ENCODE results near the gene TSPO. TPM values are rescaled to one million over a fixed set of nuclear protein-coding genes. Genes with fewer than 3 reads are reported as not detected.

TSPO gene
- total RNA-seq, 1 donor from 2014 or later, result 342 TPM

- no peak for DNase-seq (ENCODE audit: low read depth, low spot score)
Measured at GRCh38 chr22:43157874-43158546, 6.7 kb downstream of the TSPO start.

- no peak for DNase-seq (ENCODE audit: low read depth, low spot score)
Measured at GRCh38 chr22:43158778-43159483, 7.6 kb downstream of the TSPO start.

GRCh38 chr22:43159484-43160178, 8.3 kb downstream of the TSPO start:
- DNase-seq (ENCODE audit: low read depth, low spot score), result no peak

- DNase-seq (ENCODE audit: low read depth, low spot score), result no peak
Measured at GRCh38 chr22:43160497-43161126, 9.3 kb downstream of the TSPO start.

DNA sequence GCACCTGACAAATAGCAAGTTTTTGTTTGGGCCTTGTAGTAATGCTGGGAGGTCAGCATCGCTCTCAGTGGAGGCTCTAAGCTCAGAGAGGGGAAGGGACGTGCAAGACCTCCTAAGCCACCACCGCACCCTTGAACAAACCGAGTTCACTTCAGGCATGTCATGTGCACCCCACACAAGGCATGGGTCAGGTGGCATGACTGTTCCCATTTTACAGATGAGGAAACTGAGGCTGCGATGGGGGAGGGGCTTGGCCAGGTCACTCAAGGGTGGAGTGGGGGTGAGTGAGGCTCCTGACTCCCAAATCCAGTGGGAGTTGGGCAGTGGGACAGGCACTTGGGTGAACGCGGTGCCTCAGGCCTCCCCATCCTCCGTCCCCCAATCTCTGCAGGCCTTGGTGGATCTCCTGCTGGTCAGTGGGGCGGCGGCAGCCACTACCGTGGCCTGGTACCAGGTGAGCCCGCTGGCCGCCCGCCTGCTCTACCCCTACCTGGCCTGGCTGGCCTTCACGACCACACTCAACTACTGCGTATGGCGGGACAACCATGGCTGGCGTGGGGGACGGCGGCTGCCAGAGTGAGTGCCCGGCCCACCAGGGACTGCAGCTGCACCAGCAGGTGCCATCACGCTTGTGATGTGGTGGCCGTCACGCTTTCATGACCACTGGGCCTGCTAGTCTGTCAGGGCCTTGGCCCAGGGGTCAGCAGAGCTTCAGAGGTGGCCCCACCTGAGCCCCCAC, 11.2 kb downstream of the TSPO start:
- no peak for DNase-seq (ENCODE audit: low read depth, low spot score)

DNA sequence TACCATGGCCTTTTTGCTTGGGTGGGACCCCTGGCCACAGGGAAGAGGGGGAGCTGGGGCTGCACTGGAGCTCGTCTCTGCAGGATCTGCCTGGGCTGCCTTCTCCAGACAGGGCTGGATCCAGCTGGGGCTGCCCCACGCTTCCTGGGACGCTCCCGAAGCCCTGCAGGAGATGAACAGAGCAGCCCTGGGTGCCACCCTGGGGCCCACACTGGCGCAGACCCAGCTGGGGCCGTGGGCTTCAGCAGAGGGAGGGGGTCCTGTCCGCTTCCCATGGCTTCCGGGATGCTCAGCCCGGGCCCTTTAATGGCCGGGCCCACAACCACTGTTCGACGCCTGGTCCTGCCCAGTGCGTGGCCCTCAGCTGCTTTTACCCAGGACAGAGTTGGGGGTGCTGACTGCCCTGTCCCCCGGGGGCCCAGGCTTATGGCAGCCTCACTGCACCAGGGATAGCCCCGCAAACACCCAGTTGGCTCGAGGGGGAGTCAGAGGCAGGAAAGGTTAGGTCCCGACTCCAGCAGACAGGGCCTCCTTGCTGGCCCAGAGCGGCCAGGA, 12.0 kb downstream of the TSPO start:
- no peak for DNase-seq (ENCODE audit: low read depth, low spot score)

DNA sequence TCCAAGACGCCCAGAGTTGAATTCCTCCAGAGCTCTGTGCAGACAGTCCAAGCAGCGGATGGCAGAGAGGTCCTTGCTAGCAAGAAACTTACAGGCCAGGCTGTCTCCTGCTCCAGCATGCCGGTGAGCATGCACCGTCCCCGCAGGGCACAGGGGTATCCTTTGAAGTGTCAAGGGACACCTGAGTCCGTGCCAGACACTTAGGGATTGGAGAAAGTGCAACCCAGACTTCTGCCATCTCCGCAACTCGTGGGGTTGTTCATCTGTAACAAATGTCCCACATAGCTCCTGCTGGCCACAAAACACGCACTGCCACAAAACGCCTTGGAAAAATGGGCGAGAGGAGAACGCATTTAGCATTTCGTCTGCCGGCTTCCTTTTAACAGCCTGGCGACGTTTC, 13.3 kb downstream of the TSPO start:
- no peak for DNase-seq (ENCODE audit: low read depth, low spot score)

DNA sequence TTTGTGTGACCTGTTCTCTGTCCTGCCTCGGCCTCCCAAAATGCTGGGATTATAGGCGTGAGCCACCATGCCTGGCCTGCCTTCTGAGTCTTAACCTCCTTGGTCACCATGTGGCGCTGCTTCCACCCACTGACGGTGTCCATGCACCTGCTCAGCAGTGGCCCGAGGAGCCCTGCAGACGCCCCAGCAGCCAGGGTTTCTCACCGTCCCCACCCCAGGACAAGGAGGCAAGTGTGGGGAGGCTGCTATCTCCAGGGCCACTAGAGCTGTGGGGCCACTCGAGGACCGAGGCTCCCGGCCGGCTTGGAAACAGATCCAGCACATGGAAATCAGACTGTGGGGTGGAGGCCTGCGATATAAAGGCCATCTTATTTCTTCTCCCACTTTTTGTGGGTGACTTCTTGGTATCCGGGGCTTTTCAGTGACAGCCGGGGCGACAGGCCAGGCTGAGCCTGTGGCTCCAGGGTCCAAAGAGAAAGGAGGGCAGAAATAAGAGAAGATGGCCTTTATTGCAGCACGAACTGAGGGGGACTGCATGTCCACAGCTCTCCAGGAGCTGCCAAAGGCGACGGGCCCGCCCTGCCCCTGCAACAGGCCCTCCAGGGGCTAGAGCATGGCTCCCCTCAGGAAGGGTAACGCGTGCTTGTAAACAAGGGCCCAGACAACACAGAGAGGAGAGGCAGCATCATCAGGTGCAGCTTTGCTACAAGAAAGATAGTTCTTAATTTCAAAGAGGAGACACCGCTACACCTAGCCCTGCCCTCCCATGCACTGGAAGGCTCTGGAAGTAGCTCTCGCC, 15.0 kb downstream of the TSPO start:
- DNase-seq (ENCODE audit: low read depth, low spot score), result no peak

- DNase-seq (ENCODE audit: low read depth, low spot score), result no peak
Measured at GRCh38 chr22:43167001-43167589, 15.7 kb downstream of the TSPO start.

GRCh38 chr22:43168471-43169309, 17.3 kb downstream of the TSPO start:
- DNase-seq (ENCODE audit: low read depth, low spot score), result no peak

DNA sequence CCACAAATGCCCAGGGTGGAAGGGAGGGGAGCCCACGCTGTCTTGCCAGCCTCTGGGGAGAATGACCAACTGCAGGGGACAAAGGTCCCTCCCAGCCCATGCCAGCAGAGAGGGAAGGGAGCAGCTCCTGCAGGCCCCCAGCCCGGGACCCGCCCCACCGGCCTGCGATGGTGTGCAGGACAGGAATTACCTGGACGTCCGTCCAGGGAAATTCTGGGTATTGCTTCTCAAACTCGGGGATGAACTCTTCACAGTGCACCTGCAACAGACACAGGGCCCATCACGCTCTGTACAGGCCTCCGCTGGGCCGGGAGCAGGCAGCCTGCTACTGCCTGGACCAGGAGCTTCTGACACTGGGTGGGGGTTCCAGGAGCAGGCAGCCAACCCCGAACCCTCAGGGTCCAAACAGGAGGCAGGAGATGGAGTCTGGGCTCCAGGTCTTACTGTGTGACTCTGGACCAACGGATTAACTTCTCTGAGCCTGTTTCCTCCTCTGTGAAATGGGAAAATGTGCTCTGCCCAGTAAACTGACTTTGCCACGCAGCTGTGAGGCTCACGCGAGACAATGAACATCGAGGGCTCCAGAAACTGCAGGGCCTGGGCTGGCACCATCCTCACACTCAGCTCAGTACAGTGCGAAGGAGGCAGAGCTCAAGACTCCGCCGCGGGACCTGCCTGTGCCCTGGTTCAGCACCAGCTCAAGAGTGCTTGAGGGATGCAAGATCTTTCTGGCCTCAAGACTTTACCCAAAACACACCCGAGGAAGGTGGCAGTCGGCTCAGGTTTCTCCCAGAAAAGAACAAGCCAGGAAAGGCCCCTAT, 18.2 kb downstream of the TSPO start:
- no peak for DNase-seq (ENCODE audit: low read depth, low spot score)

GRCh38 chr22:43170131-43170480, 18.7 kb downstream of the TSPO start:
- no peak for DNase-seq (ENCODE audit: low read depth, low spot score)

GRCh38 chr22:43171019-43171491, 19.7 kb downstream of the TSPO start:
- DNase-seq (ENCODE audit: low read depth, low spot score), result no peak

DNA sequence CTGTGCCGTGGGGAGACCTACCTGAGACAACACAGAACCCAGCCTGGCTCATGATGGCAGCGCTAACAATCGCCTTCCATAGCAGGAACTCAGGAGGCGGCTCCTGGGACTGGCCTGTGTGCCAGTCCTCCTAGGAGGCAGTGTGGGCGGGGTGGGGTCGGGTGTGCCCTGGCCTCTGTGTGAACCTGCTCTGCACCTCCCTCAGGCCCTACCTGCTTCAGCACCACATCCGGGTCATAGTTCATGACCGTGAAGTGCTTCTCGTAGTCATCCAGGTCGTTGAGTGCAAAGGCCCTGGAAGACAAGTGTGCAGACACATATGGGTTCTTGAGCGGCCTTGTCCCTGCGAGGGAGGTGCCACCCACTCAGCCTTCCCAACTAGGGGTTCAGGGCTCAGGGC, 20.2 kb downstream of the TSPO start:
- no peak for DNase-seq (ENCODE audit: low read depth, low spot score)

GRCh38 chr22:43172191-43172590, 20.8 kb downstream of the TSPO start:
- no peak for DNase-seq (ENCODE audit: low read depth, low spot score)

GRCh38 chr22:43173566-43173965, 22.2 kb downstream of the TSPO start:
- DNase-seq (ENCODE audit: low read depth, low spot score), result no peak

DNA sequence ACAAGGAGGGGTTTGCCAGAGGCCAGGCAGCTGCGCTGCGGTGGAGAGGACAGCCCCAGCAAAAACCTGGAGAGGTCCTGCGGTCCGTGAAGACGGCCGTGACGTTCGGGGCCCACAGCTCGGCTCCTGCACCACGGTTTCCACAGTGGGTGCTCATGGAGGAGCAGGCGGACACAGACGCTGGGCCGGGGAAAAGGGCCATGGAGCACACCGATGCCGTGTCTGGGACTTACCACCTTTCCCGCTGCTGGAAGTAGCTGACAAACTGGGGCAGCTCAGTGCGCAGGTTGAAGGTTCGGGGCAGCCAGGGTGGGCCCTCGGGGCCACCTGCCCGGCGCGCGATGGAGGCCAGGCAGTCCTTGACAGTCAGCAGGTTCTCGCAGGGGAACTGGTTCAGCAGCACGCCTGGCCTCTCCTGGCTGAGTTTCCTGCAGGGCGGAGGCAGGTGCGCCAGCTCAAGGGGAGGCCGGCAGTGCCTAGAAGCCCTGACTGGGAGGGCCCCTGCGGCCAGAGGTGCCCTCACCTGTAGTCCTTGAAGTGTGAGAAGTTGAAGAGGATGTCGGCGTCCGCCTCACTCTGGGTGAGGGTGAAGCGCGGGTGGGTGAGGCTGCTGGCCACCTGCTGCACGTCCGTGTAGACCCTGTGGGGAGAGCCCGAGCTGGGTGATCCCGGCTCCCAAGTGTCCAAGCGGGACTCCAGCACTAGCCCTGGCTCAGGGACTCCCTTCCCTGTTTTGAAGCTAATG, 22.8 kb downstream of the TSPO start:
- DNase-seq (ENCODE audit: low read depth, low spot score), result no peak

Measured in pulmonary artery endothelial cell (primary cell).